ENCODE measurements around the gene ENPP7. TPM values are rescaled to one million over a fixed set of nuclear protein-coding genes. Genes with fewer than 3 reads are reported as not detected.

ENPP7 gene
- total RNA-seq, 1 donor from 2014 or later = not detected

- Mint-ChIP-seq H3K27me3 (ENCODE audit: unreplicated experiment) (peaks cover 18% of the 10 kb centered on the region), H3K36me3 (ENCODE audit: low read depth, unreplicated experiment) (no peaks in the 10 kb centered on the region), H3K27ac (ENCODE audit: unreplicated experiment) (no peak overlapping the region), H3K9me3 (ENCODE audit: unreplicated experiment) (no peaks in the 10 kb centered on the region), H3K4me3 (ENCODE audit: unreplicated experiment) (no peak overlapping the region), H3K4me1 (ENCODE audit: unreplicated experiment) (peaks cover 2% of the 10 kb centered on the region)
- DNase-seq (ENCODE audit: low spot score) = no peak
- TF ChIP-seq CTCF (IDR thresholded peaks at IDR 0.05; ENCODE audit: unreplicated experiment) = no peak
These were observed 4.4 kb downstream of the ENPP7 start for GRCh38 chr17:79735096-79735495.

- H3K27ac Mint-ChIP-seq (ENCODE audit: unreplicated experiment) = no peak overlapping the region
- DNase-seq (ENCODE audit: low spot score) = no peak
- no peaks in the 10 kb centered on the region for H3K36me3 Mint-ChIP-seq (ENCODE audit: low read depth, unreplicated experiment)
- H3K9me3 Mint-ChIP-seq (ENCODE audit: unreplicated experiment) = no peaks in the 10 kb centered on the region
- peaks cover 2% of the 10 kb centered on the region for H3K4me1 Mint-ChIP-seq (ENCODE audit: unreplicated experiment)
- TF ChIP-seq CTCF (IDR thresholded peaks at IDR 0.05; ENCODE audit: unreplicated experiment) = no peak
- peaks cover 22% of the 10 kb centered on the region for H3K27me3 Mint-ChIP-seq (ENCODE audit: unreplicated experiment)
- no peak overlapping the region for H3K4me3 Mint-ChIP-seq (ENCODE audit: unreplicated experiment)
These were observed 6.5 kb downstream of the ENPP7 start for GRCh38 chr17:79737046-79737921.

DNA sequence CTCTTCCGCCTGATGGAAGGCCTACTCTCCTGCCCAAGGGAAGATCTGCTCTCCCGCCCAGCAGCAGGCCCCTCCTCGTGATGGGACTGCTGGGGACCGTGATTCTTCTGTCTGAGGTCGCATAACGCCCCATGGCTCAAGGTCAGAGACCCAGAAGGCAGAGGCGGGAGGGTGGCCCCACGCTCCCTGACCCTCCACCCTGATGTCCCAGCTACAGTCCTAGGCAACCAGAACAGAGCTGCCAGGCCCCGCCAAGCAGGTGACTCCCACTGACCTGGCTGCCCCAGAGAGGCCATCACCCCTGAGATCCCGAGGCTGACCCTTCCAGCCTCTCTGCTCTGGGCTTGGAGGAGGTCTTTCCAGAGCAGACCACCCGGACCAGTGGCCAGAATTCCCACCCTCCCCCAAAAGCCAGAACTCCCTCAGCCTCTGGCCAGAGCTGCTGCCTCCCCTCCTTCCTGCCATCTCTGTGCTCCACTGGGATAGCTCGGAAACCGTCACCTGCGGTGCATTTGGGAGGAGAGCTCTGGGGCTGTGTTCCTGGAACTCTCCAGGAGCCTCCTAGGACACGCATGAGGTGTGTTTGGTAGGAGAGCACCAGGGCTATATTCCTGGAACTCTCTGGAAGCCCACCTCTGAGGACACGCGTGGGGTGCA, 7.3 kb downstream of the ENPP7 start:
- DNase-seq (ENCODE audit: low spot score) = no peak
- H3K4me3 Mint-ChIP-seq (ENCODE audit: unreplicated experiment) = no peak overlapping the region
- H3K9me3 Mint-ChIP-seq (ENCODE audit: unreplicated experiment) = no peaks in the 10 kb centered on the region
- no peaks in the 10 kb centered on the region for H3K36me3 Mint-ChIP-seq (ENCODE audit: low read depth, unreplicated experiment)
- peaks cover 2% of the 10 kb centered on the region for H3K4me1 Mint-ChIP-seq (ENCODE audit: unreplicated experiment)
- peaks cover 22% of the 10 kb centered on the region for H3K27me3 Mint-ChIP-seq (ENCODE audit: unreplicated experiment)
- no peak overlapping the region for H3K27ac Mint-ChIP-seq (ENCODE audit: unreplicated experiment)
- TF ChIP-seq CTCF (IDR thresholded peaks at IDR 0.05; ENCODE audit: unreplicated experiment) = no peak

- H3K9me3 Mint-ChIP-seq (ENCODE audit: unreplicated experiment) = no peaks in the 10 kb centered on the region
- H3K27ac Mint-ChIP-seq (ENCODE audit: unreplicated experiment) = no peak overlapping the region
- TF ChIP-seq CTCF (IDR thresholded peaks at IDR 0.05; ENCODE audit: unreplicated experiment) = no peak
- peak overlapping the region; percentile 19 for H3K4me3 Mint-ChIP-seq (ENCODE audit: unreplicated experiment)
- no peaks in the 10 kb centered on the region for H3K36me3 Mint-ChIP-seq (ENCODE audit: low read depth, unreplicated experiment)
- H3K27me3 Mint-ChIP-seq (ENCODE audit: unreplicated experiment) = peaks cover 22% of the 10 kb centered on the region
- DNase-seq (ENCODE audit: low spot score) = no peak
- peaks cover 2% of the 10 kb centered on the region for H3K4me1 Mint-ChIP-seq (ENCODE audit: unreplicated experiment)
These were observed 7.9 kb downstream of the ENPP7 start for GRCh38 chr17:79738643-79739042.
